ENCODE results near the gene LGALS1. TPM values are rescaled to one million over a fixed set of nuclear protein-coding genes. Genes with fewer than 3 reads are reported as not detected.

LGALS1 gene
- total RNA-seq, 2 experiments from 2014 or later: 522 to 663 TPM

DNA sequence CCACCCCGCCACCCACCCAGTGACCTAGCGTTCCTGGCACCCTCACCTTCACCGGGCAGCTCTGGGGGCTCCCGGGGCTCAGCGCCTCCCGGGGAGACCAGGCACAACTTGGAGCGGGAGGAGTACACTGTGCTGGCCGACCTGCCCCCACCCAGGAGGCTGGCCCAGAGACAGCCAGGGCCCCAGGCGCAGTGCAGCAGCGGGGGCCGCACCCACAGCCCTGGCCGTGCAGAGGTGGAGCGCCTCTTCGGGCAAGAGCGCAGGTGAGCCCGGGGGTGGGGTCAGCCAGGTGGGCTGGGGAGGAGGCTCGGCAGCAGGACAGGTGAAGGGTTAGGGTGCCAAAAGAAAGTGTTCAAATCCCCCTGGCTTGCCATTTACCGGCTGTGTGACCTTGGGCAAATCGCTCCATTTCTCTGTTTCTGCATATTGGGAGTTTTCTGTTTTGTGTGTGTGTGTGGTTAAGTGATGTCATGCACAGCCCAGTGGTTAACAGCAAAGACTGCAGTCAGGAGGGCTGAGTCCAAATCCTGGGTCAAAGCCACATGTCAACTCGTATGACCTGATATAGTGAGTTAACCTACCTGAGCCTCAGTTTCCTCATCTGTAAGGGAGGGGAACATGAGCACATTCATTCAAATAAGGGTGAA, 50.9 kb downstream of the LGALS1 start:
- intact Hi-C loops (cut with DNase I, micrococcal nuclease): no loop called here
- peaks cover 3% of the 10 kb centered on the region for H3K36me3 Mint-ChIP-seq (ENCODE audit: low read depth)
- H3K4me3 Mint-ChIP-seq: no peak overlapping the region
- H3K9me3 Mint-ChIP-seq (ENCODE audit: low read depth): no peaks in the 10 kb centered on the region
- H3K27me3 Mint-ChIP-seq: no peaks in the 10 kb centered on the region
- ChIA-PET CTCF (no interaction called here), POLR2A (no interaction called here)
- DNase-seq: no peak
- no peaks in the 10 kb centered on the region for H3K4me1 Mint-ChIP-seq
- H3K27ac Mint-ChIP-seq: no peak overlapping the region
- peak; percentile 71 for ATAC-seq

DNA sequence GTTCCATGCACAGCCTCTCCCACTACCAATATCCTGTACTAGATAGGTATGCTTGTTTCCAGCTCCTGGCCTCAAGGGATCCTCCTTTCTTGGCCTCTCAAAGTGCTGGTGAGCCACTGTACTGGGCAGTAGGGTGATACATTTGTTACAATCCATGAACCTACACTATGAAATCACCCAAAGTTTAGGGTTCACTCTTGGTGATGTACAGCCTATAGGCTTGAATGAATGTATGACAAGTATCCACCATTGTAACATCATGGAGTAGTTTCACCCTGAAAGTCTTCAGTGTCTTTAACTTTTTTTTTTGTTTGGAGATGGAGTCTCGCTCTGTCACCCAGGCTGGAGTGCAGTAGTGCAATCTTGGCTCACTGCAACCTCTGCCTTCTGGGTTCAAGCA, 53.2 kb downstream of the LGALS1 start:
- Mint-ChIP-seq H3K36me3 (ENCODE audit: low read depth) (peaks cover 3% of the 10 kb centered on the region), H3K4me3 (no peak overlapping the region), H3K9me3 (ENCODE audit: low read depth) (no peaks in the 10 kb centered on the region), H3K4me1 (no peaks in the 10 kb centered on the region), H3K27me3 (no peaks in the 10 kb centered on the region), H3K27ac (no peak overlapping the region)
- DNase-seq: no peak
- CTCF ChIA-PET: interaction anchor here (0.9 to 1.8 kb wide), 3 partner anchors 9 to 103 kb away, joined by 3 to 8 read pairs (median 4); no protein-coding TSS in a partner anchor
- intact Hi-C loops (cut with DNase I, micrococcal nuclease): no loop called here
- POLR2A ChIA-PET: no interaction called here
- peak; percentile 55 for ATAC-seq

Other genes with a start within 250 kb of the LGALS1 start
- under 1 TPM; 0.19 to 0.25 TPM for gene ELFN2, start 248.2 kb upstream of the LGALS1 start, total RNA-seq
- gene MFNG, start 189.3 kb upstream of the LGALS1 start, total RNA-seq: 100 to 1,000 TPM; 108 to 125 TPM
- not detected for gene CARD10, start 156.2 kb upstream of the LGALS1 start, total RNA-seq
- under 1 TPM; 0.83 to 0.87 TPM for gene CDC42EP1, start 115.2 kb upstream of the LGALS1 start, total RNA-seq
- gene LGALS2, start 95.5 kb upstream of the LGALS1 start, total RNA-seq: not detected
- 10 to 100 TPM; 55.4 to 66.6 TPM for gene GGA1, start 66.8 kb upstream of the LGALS1 start, total RNA-seq
- 10 to 100 TPM; 86.5 to 98.2 TPM for gene SH3BP1, start 36.0 kb upstream of the LGALS1 start, total RNA-seq
- 10 to 100 TPM; 35.8 to 37.8 TPM for gene PDXP, start 16.9 kb upstream of the LGALS1 start, total RNA-seq
- 10 to 100 TPM; 37.1 to 42.3 TPM for gene NOL12, start 10.7 kb downstream of the LGALS1 start, total RNA-seq
- gene TRIOBP, start 21.4 kb downstream of the LGALS1 start, total RNA-seq: 10 to 100 TPM; 23.3 to 26.1 TPM
- gene GCAT, start 132.3 kb downstream of the LGALS1 start, total RNA-seq: 10 to 100 TPM; 21.3 to 22.4 TPM
- gene GALR3, start 147.7 kb downstream of the LGALS1 start, total RNA-seq: under 1 TPM in 1 of 2 experiments, not detected in 1; 0.21 TPM
- gene ANKRD54, start 168.7 kb downstream of the LGALS1 start, total RNA-seq: 10 to 100 TPM; 18.6 to 20.1 TPM
- gene EIF3L, start 173.8 kb downstream of the LGALS1 start, total RNA-seq: 100 to 1,000 TPM; 632 to 670 TPM
- gene MICALL1, start 230.7 kb downstream of the LGALS1 start, total RNA-seq: 10 to 100 TPM; 11.2 to 11.8 TPM